ENCODE results near the gene ACOX2. TPM values are rescaled to one million over a fixed set of nuclear protein-coding genes. Genes with fewer than 3 reads are reported as not detected.
A peak's percentile ranks its signal among the peaks of the same experiment; 100 is the strongest.

The ACOX2 gene
- total and polyA plus RNA-seq, 2 of the 13 experiments (the other 11 are each of a cell fraction or from before 2014, with no cell fraction given) = 42.6 to 98.5 TPM

- TF ChIP-seq EHMT2 (IDR thresholded peaks at IDR 0.05; ENCODE audit: borderline replicate concordance, low read depth, low read length) = no peak
- peak in 1 of 2 experiments; percentile 58; a peak in 1 of 4 replicates for TF ChIP-seq KLF16 (CRISPR knock-in tag; IDR thresholded peaks at IDR 0.05)
- no peak for TF ChIP-seq ATF1 (CRISPR knock-in tag; IDR thresholded peaks at IDR 0.05)
- TF ChIP-seq TFDP1 (CRISPR knock-in tag; IDR thresholded peaks at IDR 0.05; ENCODE audit: borderline replicate concordance) = 0 out of 2 replicates have a peak, but pooled peaks have one; percentile 12
- TF ChIP-seq HHEX (CRISPR knock-in tag; IDR thresholded peaks at IDR 0.05) = no peak
- no peak for TF ChIP-seq SOX6 (IDR thresholded peaks at IDR 0.05)
- TF ChIP-seq SOX6 (CRISPR knock-in tag; IDR thresholded peaks at IDR 0.05) = peak; percentile 66; the same call in 1 of the 2 replicates
- no peak for TF ChIP-seq ZBTB39 (CRISPR knock-in tag; IDR thresholded peaks at IDR 0.05)
- TF ChIP-seq, protein P1, sequence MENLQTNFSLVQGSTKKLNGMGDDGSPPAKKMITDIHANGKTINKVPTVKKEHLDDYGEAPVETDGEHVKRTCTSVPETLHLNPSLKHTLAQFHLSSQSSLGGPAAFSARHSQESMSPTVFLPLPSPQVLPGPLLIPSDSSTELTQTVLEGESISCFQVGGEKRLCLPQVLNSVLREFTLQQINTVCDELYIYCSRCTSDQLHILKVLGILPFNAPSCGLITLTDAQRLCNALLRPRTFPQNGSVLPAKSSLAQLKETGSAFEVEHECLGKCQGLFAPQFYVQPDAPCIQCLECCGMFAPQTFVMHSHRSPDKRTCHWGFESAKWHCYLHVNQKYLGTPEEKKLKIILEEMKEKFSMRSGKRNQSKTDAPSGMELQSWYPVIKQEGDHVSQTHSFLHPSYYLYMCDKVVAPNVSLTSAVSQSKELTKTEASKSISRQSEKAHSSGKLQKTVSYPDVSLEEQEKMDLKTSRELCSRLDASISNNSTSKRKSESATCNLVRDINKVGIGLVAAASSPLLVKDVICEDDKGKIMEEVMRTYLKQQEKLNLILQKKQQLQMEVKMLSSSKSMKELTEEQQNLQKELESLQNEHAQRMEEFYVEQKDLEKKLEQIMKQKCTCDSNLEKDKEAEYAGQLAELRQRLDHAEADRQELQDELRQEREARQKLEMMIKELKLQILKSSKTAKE (CRISPR knock-in tag; IDR thresholded peaks at IDR 0.05; ENCODE audit: borderline replicate concordance) = no peak
- TF ChIP-seq ZNF788 (CRISPR knock-in tag; IDR thresholded peaks at IDR 0.05; ENCODE audit: borderline replicate concordance) = 0 out of 2 replicates have a peak, but pooled peaks have one; percentile 24
- TF ChIP-seq, protein P2, sequence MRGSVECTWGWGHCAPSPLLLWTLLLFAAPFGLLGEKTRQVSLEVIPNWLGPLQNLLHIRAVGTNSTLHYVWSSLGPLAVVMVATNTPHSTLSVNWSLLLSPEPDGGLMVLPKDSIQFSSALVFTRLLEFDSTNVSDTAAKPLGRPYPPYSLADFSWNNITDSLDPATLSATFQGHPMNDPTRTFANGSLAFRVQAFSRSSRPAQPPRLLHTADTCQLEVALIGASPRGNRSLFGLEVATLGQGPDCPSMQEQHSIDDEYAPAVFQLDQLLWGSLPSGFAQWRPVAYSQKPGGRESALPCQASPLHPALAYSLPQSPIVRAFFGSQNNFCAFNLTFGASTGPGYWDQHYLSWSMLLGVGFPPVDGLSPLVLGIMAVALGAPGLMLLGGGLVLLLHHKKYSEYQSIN (CRISPR knock-in tag; IDR thresholded peaks at IDR 0.05; ENCODE audit: borderline replicate concordance) = no peak
- 0 out of 2 replicates have a peak, but pooled peaks have one; percentile 36 for TF ChIP-seq RXRA (CRISPR knock-in tag; IDR thresholded peaks at IDR 0.05)
- TF ChIP-seq ZNF768 (CRISPR knock-in tag; IDR thresholded peaks at IDR 0.05) = no peak
- TF ChIP-seq ZNF468 (CRISPR knock-in tag; IDR thresholded peaks at IDR 0.05) = no peak
- peak; percentile 54; the same call in 1 of the 2 replicates for TF ChIP-seq POLR2AphosphoS5 (IDR thresholded peaks at IDR 0.05; ENCODE audit: low read depth, low read length)
Observed at GRCh38 chr3:58463181-58463941, 73.6 kb downstream of the ACOX2 start (continued).
